H1 (cell line): ENCODE measurements around the gene RBM19. TPM values are rescaled to one million over a fixed set of nuclear protein-coding genes. Genes with fewer than 3 reads are reported as not detected.

ENCODE experiments used
- CTCF ChIA-PET: fragments of 300-600 bp; sonication (Branson Sonifier 250); formaldehyde crosslinking; loops from one replicate; lab custom pipeline; 2021; ENCODE audit not compliant: partially characterized antibody; lab: Charles Lee
- POLR2A ChIA-PET: fragments of 300-600 bp; sonication (Branson Sonifier 250); formaldehyde crosslinking; loops from one replicate; lab custom pipeline; 2021; ENCODE audit warnings: inconsistent platforms; ENCODE audit not compliant: partially characterized antibody; lab: Charles Lee
- DNase-seq, 2 experiments: peaks; one replicate each; pipeline versions ENCODE4 v3.0.0 to v3.0.0-alpha.2; 2010 to 2022; ENCODE audit warnings: low spot score in 2 of 2, low read depth in 1 of 2, mixed read lengths in 1 of 2
- FAIRE-seq: peaks from 2 replicates; lab custom pipeline; 2011; peaks lifted over from hg19 to GRCh38; lab: Jason Lieb, UNC
- H2AFZ ChIP-seq: 2 replicates; pipeline ENCODE4 v1.8.1; 2012; ENCODE audit warnings: low read length, inconsistent platforms
- H2AK5ac ChIP-seq: 2 replicates; pipeline ENCODE4 v1.6.1; 2013; ENCODE audit warnings: low read depth, low read length
- H2BK120ac ChIP-seq: replicated peaks from 2 replicates; pipeline ENCODE3; 2013; ENCODE audit warnings: low read depth, low read length, inconsistent platforms
- H2BK12ac ChIP-seq: 2 replicates; pipeline ENCODE4 v1.6.1; 2013; ENCODE audit warnings: low read depth, low read length
- H2BK15ac ChIP-seq: 2 replicates; pipeline ENCODE4 v1.6.1; 2013; ENCODE audit warnings: low read length
- H2BK20ac ChIP-seq: 2 replicates; pipeline ENCODE4 v1.6.1; 2013; ENCODE audit warnings: low read length
- H2BK5ac ChIP-seq: 2 replicates; pipeline ENCODE4 v1.6.1; 2013; ENCODE audit warnings: low read depth, low read length
- H3K14ac ChIP-seq: 2 replicates; pipeline ENCODE4 v1.6.1; 2013; ENCODE audit warnings: inconsistent platforms; ENCODE audit not compliant: insufficient read length
- H3K18ac ChIP-seq: 2 replicates; pipeline ENCODE4 v1.6.1; 2013; ENCODE audit warnings: low read length; ENCODE audit errors: extremely low read depth
- H3K23ac ChIP-seq: 2 replicates; pipeline ENCODE4 v1.6.1; 2013; ENCODE audit warnings: inconsistent platforms; ENCODE audit not compliant: insufficient read length
- H3K23me2 ChIP-seq: 2 replicates; pipeline ENCODE4 v1.6.1; 2013; ENCODE audit warnings: low read depth, low read length
- H3K27ac ChIP-seq: 2 replicates; pipeline ENCODE4 v1.6.1; 2011; ENCODE audit warnings: low read depth, low read length, inconsistent platforms
- H3K27me3 ChIP-seq, 4 experiments: replicated peaks in 1 of 4; 1 replicate in 1 of 4; 2 replicates in 3 of 4; pipeline versions ENCODE4 v1.6.1 to v1.8.1; 2011 to 2013; ENCODE audit warnings: low read length in 3 of 4, mild to moderate bottlenecking in 3 of 4, inconsistent platforms in 2 of 4, mixed read lengths in 2 of 4, moderate library complexity in 1 of 4; ENCODE audit not compliant: control insufficient read depth in 3 of 4, insufficient read depth in 3 of 4; ENCODE audit errors: extremely low read depth in 1 of 4
- H3K36me3 ChIP-seq, 4 experiments: 2 replicates each; pipeline versions ENCODE4 v1.6.1 to v1.8.1; 2011 to 2013; ENCODE audit warnings: mild to moderate bottlenecking in 4 of 4, low read length in 3 of 4, moderate library complexity in 2 of 4, control low read depth in 1 of 4, inconsistent platforms in 1 of 4; ENCODE audit not compliant: insufficient read depth in 4 of 4, control insufficient read depth in 2 of 4
- H3K4ac ChIP-seq: replicated peaks from 2 replicates; pipeline ENCODE3; 2013; ENCODE audit warnings: low read length, low read depth, mixed read lengths, inconsistent platforms; ENCODE audit not compliant: insufficient read length
- H3K4me1 ChIP-seq, 4 experiments: replicated peaks in 1 of 4; 1 replicate in 1 of 4; 2 replicates in 3 of 4; pipeline versions ENCODE4 v1.6.1 to v1.8.1; 2011 to 2013; ENCODE audit warnings: low read length in 3 of 4, inconsistent platforms in 2 of 4, mixed read lengths in 1 of 4; ENCODE audit not compliant: insufficient read depth in 4 of 4, control insufficient read depth in 3 of 4
- H3K4me2 ChIP-seq, 2 experiments: 2 replicates each; pipeline versions ENCODE4 v1.6.1 to v1.8.1; 2011 to 2013; ENCODE audit warnings: low read depth in 2 of 2, low read length in 2 of 2, control low read depth in 1 of 2, inconsistent platforms in 1 of 2, mild to moderate bottlenecking in 1 of 2; ENCODE audit not compliant: insufficient read depth in 1 of 2
- H3K4me3 ChIP-seq, 4 experiments: fragments of 200-600, 300-600 bp in 1 of 4; sonication (generic), shearing (Covaris generic), sonication (Bioruptor Twin) in 1 of 4; 2 replicates each; pipeline versions ENCODE4 v1.5.1 to v1.8.1; 2011 to 2016; ENCODE audit warnings: low read length in 4 of 4, low read depth in 3 of 4, control low read depth in 2 of 4, inconsistent platforms in 2 of 4, mild to moderate bottlenecking in 2 of 4, mixed read lengths in 1 of 4, moderate library complexity in 1 of 4; ENCODE audit not compliant: insufficient read depth in 2 of 4; ENCODE audit errors: extremely low read depth in 1 of 4
- H3K56ac ChIP-seq: replicated peaks from 2 replicates; pipeline ENCODE3; 2013; ENCODE audit warnings: low read depth, mild to moderate bottlenecking, mixed read lengths, low read length, inconsistent platforms; ENCODE audit not compliant: insufficient read length
- H3K79me1 ChIP-seq: 2 replicates; pipeline ENCODE4 v1.6.1; 2013; ENCODE audit warnings: low read depth, low read length, control low read depth
- H3K79me2 ChIP-seq, 2 experiments: 2 replicates each; pipeline versions ENCODE4 v1.6.1 to v1.8.1; 2012 to 2013; ENCODE audit warnings: low read length in 2 of 2, mild to moderate bottlenecking in 2 of 2, inconsistent platforms in 1 of 2; ENCODE audit not compliant: insufficient read depth in 2 of 2, control insufficient read depth in 1 of 2
- H3K9ac ChIP-seq, 4 experiments: replicated peaks in 1 of 4; 1 replicate in 1 of 4; 2 replicates in 3 of 4; pipeline versions ENCODE4 v1.6.1 to v1.8.1; 2011 to 2013; ENCODE audit warnings: low read depth in 3 of 4, low read length in 3 of 4, control low read depth in 2 of 4, mild to moderate bottlenecking in 2 of 4, moderate library complexity in 2 of 4, inconsistent platforms in 1 of 4; ENCODE audit errors: extremely low read depth in 1 of 4
- H3K9me3 ChIP-seq, 2 experiments: 2 replicates each; pipeline versions ENCODE4 v1.6.1 to v1.8.1; 2012 to 2013; ENCODE audit warnings: mild to moderate bottlenecking in 2 of 2, moderate library complexity in 2 of 2, control low read depth in 1 of 2, inconsistent platforms in 1 of 2, low read depth in 1 of 2, low read length in 1 of 2, mixed read lengths in 1 of 2; ENCODE audit not compliant: insufficient read depth in 2 of 2
- H4K20me1 ChIP-seq, 2 experiments: replicated peaks in 1 of 2; 2 replicates each; pipeline versions ENCODE3 to v1.8.1; 2011 to 2013; ENCODE audit warnings: inconsistent platforms in 2 of 2, low read length in 2 of 2, mild to moderate bottlenecking in 1 of 2; ENCODE audit not compliant: insufficient read depth in 2 of 2, control insufficient read depth in 1 of 2
- H4K5ac ChIP-seq: 2 replicates; pipeline ENCODE4 v1.6.1; 2013; ENCODE audit warnings: low read length, low read depth, mixed read lengths, inconsistent platforms; ENCODE audit not compliant: insufficient read length
- H4K8ac ChIP-seq: 2 replicates; pipeline ENCODE4 v1.8.0; 2013; ENCODE audit warnings: mild to moderate bottlenecking, moderate library complexity, low read length, inconsistent platforms; ENCODE audit not compliant: insufficient read depth; ENCODE audit errors: extremely low read depth
- H4K91ac ChIP-seq: replicated peaks from 2 replicates; pipeline ENCODE3; 2013; ENCODE audit warnings: low read length, mixed read lengths, inconsistent platforms; ENCODE audit not compliant: insufficient read length
- NANOG ChIP-seq: IDR thresholded peaks from 2 replicates; pipeline ENCODE4 v1.6.1; 2011; ENCODE audit warnings: low read length, low read depth, mild to moderate bottlenecking, inconsistent platforms; ENCODE audit not compliant: insufficient read depth, poor library complexity, severe bottlenecking
- WGBS, 2 experiments: shearing (Covaris generic) in 1 of 2; methylation state at CpG; one replicate each; pipeline versions ENCODE4 v1.1.6 to v1.1.7; 2013 to 2015; ENCODE audit warnings: low lambda C conversion rate in 2 of 2, mixed read lengths in 2 of 2, inconsistent platforms in 1 of 2, low coverage in 1 of 2, missing lambda C conversion rate in 1 of 2; ENCODE audit not compliant: insufficient replicate concordance in 2 of 2, insufficient coverage in 1 of 2, insufficient read length in 1 of 2; ENCODE audit errors: extremely low coverage in 1 of 2, missing lambda C conversion rate in 1 of 2; 5-methylcytosine and 5-hydroxymethylcytosine counted together
- polyA plus RNA-seq, 7 experiments: library from polyadenylated mRNA; depleted of rRNA in 3 of 7; stranded (reverse) in 5 of 7; unstranded in 2 of 7; fragments of >200 nt in 5 of 7; fragments of 200-250 nt in 2 of 7; gene quantifications; 1 replicate in 5 of 7; 2 replicates in 1 of 7; 4 replicates in 1 of 7; pipeline versions ENCODE4 v1.2.1 to v1.2.3, GENCODE V29; 2011 to 2013; ENCODE audit warnings: missing spikeins in 2 of 7, mixed read lengths in 2 of 7
- total RNA-seq: library from RNA; stranded (reverse); fragmentation: NEBNext Ultra II Directional; extraction: Animal tissue kit (Norgen Biotek cat#: 25700); gene quantifications from 2 replicates; pipeline ENCODE4 v1.2.1, GENCODE V29; 2021
- TF ChIP-seq, protein P1 (sequence below), 3 experiments: IDR thresholded peaks; 1 replicate in 2 of 3; 2 replicates in 1 of 3; pipeline versions ENCODE4 v1.5.1 to v1.6.1; 2011; ENCODE audit warnings: low read length in 3 of 3, mild to moderate bottlenecking in 3 of 3, inconsistent platforms in 2 of 3, low read depth in 1 of 3, moderate library complexity in 1 of 3; ENCODE audit not compliant: insufficient read depth in 1 of 3; ENCODE audit errors: control extremely low read depth in 1 of 3

The RBM19 gene
- total and polyA plus RNA-seq, 2 of the 8 experiments (the other 6 are each of a cell fraction or from before 2014, with no cell fraction given) = 23.4 to 61.9 TPM

DNA sequence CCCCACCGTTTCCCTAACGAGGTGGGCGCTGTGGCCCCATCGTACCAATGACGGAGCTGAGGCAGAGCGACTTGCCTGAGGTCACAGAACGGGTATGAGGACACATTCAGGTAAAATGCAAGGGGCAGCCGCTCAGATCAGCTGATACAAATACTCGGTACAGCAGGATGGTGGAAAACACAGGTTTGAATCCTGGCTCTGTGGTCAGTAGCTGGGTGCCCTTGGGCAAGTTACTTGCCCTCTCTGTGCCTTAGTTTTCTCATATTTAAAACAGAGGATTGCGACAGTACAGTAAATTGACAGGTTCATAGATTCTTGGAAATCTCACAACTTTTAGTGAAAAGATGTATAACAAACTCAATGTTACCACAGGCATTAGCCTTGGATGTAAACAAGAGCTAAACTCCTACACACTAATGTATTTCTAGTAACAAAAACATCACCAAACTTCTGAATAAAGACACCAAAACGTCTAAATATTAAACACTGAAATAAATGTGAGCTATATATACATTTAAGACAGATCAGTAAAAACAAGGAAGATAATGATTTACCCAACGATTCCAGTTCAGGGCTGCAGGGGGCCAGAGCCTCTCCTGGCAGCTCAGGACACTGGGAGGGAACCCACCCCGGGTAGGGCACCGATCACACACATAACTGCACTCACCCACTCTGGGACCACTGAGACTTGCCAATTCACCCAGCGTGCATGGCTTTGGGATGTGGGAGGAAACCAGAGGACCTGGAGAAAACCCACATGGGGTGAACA lies 128.4 kb downstream of the RBM19 start:
- H3K79me1 ChIP-seq = no peaks in the 10 kb centered on the region
- 89% methylated on average over 15 of the region's 15 CpGs; no CpG with 5 or more reads in 1 of the 2 experiments for WGBS, 2 experiments
- peaks cover 0 to 5% (median 0%) of the 10 kb centered on the region in 4 experiments; a peak in 1 of 7 replicates for H3K4me1 ChIP-seq
- no peak overlapping the region for H3K18ac ChIP-seq
- H3K4ac ChIP-seq = no peak overlapping the region
- no peaks in the 10 kb centered on the region for H3K79me2 ChIP-seq
- POLR2A ChIA-PET = interaction anchor here (1.2 to 1.4 kb wide), 2 partner anchors 24 to 29 kb away, joined by 3 to 6 read pairs; no protein-coding TSS in a partner anchor
- no peak overlapping the region for H4K91ac ChIP-seq
- no peak for DNase-seq
- H4K20me1 ChIP-seq = peaks cover 0 to 2% of the 10 kb centered on the region in 2 experiments
- H3K23me2 ChIP-seq = peaks cover 1% of the 10 kb centered on the region; the same call in 1 of the 2 replicates
- no peak overlapping the region for H2BK120ac ChIP-seq
- CTCF ChIA-PET = interaction anchor here (0.7 to 4.3 kb wide), 12 partner anchors 8 to 412 kb away, joined by 3 to 36 read pairs (median 4); no protein-coding TSS in a partner anchor
- no peaks in the 10 kb centered on the region for H3K9me3 ChIP-seq
- H4K8ac ChIP-seq = no peak overlapping the region
- no peaks in the 10 kb centered on the region for H3K36me3 ChIP-seq
- H4K5ac ChIP-seq = no peak overlapping the region
- H2AFZ ChIP-seq = no peak overlapping the region
- no peak overlapping the region for H2BK20ac ChIP-seq
- H2BK15ac ChIP-seq = no peak overlapping the region
- no peak overlapping the region for H3K56ac ChIP-seq
- H2AK5ac ChIP-seq = no peak overlapping the region
- no peak overlapping the region for H3K14ac ChIP-seq
- H3K9ac ChIP-seq = no peak overlapping the region
- H3K4me2 ChIP-seq = no peak overlapping the region
- TF ChIP-seq, protein P1, sequence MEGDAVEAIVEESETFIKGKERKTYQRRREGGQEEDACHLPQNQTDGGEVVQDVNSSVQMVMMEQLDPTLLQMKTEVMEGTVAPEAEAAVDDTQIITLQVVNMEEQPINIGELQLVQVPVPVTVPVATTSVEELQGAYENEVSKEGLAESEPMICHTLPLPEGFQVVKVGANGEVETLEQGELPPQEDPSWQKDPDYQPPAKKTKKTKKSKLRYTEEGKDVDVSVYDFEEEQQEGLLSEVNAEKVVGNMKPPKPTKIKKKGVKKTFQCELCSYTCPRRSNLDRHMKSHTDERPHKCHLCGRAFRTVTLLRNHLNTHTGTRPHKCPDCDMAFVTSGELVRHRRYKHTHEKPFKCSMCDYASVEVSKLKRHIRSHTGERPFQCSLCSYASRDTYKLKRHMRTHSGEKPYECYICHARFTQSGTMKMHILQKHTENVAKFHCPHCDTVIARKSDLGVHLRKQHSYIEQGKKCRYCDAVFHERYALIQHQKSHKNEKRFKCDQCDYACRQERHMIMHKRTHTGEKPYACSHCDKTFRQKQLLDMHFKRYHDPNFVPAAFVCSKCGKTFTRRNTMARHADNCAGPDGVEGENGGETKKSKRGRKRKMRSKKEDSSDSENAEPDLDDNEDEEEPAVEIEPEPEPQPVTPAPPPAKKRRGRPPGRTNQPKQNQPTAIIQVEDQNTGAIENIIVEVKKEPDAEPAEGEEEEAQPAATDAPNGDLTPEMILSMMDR (IDR thresholded peaks at IDR 0.05; ENCODE audit: control extremely low read depth in 1 of 3, insufficient read depth in 1 of 3, low read depth in 1 of 3, low read length in 3 of 3) = peak in 1 of 3 experiments; percentile 9; a peak in 1 of 4 replicates
- TF ChIP-seq NANOG = no peak
- FAIRE-seq = no peak
- H2BK5ac ChIP-seq = no peak overlapping the region
- H2BK12ac ChIP-seq = no peak overlapping the region
- H3K4me3 ChIP-seq = no peak overlapping the region
- H3K27me3 ChIP-seq = no peaks in the 10 kb centered on the region
- no peak overlapping the region for H3K27ac ChIP-seq
- no peak overlapping the region for H3K23ac ChIP-seq
